Hematopoietic multipotent progenitor cell treated with erythropoietin and hydrocortisone succinate and interleukin-3 and kit ligand, for 17 days (in vitro differentiated cells): ENCODE measurements around the gene PXT1.

Experiments used
- DNase-seq: peaks from one replicate; pipeline ENCODE4 v3.0.0-alpha.2; 2015; ENCODE audit warnings: low spot score

PXT1 gene

DNA sequence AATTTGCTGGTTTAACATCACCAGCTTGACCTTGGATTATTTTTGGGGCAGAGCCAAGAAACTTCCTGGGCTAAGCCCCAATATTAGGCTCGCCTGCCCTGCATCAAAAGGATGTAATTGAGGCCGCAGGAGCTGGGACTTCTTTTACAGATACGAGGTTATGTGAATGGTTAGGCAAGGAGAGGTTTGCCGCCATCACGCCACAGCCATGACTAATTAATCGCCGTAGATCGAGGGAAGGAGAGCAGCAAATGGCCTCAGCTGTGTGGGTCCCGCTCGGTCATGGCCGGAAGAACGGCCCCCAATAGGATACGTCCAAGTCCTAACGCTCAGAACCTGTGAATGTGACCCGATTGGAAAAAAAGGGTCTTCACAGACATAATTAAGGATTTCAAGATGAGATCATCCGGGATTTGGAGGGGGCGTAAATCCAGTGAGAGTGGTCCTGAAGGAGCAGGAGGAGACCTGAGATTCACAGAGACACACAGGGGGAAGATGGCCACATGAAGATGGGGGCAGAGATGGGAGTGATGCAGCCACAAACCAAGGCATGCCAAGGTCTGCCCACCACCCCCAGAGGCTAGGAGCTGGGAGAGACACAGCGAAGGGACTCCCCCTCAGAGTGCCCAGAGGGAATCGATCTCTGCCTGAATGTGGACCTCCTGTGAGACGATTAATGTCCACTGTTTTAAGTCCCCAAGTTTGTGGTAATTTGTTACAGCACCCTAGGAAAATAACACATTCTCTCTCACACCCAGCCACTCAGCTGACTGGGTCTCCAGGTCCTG lies 96.0 kb downstream of the PXT1 start:
- DNase-seq = no peak

DNA sequence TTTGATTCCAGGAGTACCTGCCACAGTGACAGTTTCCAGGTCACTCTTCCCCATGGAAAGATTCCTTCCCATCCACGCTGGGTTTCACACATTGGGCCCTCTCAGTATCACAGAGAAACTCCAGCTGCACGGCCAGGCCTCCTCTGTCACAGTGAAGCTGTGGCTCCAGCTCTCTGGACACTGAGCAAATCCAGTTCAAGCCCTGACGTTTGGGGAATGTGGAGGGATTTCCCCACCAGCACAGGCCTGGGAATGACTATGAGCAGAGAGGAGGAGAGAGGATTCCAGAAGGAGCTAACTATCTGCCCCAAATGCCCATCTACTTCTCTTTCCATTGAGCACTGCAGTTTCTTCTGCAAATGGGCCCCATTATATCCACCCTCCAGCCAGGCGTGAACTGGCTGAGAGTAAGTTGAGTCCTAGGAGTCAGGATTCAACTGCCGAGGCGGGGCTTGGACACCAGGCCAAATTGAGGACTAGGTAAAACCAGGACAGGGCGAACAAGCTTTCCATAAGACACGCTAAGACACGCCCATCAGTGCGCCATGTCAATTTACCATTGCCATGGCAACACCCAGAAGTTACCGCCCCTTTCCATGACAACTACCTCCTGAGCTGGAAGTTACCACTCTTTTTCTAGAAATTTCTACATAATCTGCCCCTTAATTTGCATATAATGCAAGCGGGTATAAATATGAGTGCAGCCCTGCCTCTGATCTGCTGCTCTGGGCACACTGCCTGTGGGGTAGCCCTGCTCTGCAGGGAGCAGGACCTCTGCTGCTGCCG lies 96.8 kb downstream of the PXT1 start:
- DNase-seq = peak; percentile 32

DNA sequence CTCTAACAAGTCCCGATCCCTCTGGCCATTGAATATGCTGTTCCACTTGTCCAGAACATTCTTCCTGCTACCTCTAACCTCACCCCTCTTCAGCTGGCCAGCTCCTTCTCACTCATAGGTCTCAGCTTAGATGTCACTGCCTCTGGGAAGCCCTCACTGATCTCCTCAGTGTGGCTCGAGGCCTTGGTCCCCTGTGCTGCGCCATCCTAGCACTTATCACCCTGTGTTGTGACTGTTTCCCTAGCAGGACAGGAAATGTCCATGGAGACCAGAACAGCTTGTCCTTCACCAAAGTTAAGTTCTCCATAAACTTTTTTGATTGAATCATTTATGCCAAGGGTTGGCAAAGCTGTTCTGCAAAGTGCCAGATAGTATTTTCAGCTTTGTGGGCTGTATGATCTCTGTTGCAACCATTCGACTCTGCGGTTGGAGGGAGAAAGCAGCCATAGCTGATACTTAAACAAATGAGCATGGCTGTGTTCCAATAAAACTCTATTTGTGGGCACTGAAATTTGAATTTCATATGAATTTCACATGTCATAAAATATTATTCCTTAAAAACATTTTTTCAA lies 99.5 kb downstream of the PXT1 start:
- no peak for DNase-seq

DNA sequence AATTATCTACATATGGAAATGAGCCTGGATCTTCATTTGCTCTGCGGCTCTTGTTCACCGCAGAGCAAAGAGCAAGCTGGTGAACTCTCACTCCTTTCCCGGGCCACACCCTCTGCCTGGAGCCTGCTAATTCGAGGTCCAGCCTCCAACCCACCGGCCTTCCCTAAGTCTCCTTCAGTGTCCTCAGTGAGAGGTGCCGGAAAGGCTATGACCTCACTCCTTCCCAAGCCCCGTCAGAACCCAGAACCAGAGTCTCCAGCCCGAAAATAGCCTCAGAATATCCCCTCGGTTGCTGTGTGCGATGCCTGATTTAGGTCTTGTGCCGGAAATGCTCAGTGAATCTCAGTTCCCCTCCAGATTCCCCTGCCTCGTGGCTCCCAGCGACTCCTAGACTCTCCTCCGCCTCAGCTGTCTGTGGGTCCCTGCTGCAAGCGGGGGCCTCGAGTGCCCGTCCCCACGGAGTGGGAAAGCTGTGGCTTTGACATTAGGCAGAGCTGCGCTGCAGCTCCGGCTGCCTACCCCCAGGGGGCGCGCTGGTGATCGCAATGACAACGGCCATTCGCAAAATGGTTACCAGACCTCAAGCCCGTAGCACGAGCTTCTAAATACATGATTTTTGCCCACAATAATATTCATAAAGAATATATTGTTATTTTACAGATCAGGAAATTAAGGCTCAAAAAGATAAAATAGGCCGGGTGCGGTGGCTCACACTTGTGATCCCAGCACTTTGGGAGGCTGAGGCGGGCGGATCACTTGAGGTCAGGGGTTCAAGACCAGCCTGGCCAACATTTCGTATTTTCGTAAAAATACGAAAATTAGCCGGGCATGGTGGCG lies 101.8 kb downstream of the PXT1 start:
- DNase-seq = peak; percentile 75
